WTC11 (cell line): ENCODE measurements around the gene NMU.

Source experiments
- CREB1 ChIP-seq: sonication (generic); formaldehyde crosslinking; IDR thresholded peaks from 2 replicates; pipeline ENCODE4 v1.8.0; 2023; ENCODE audit warnings: mild to moderate bottlenecking, missing genetic modification reagents
- NFYB ChIP-seq: sonication (generic); formaldehyde crosslinking; conservative IDR thresholded peaks from 2 replicates; pipeline ENCODE4 v1.8.0; 2022; ENCODE audit warnings: low read depth, missing genetic modification reagents
- NR1H2 ChIP-seq: sonication (generic); formaldehyde crosslinking; IDR thresholded peaks from 2 replicates; pipeline ENCODE4 v1.9.0; 2021; ENCODE audit warnings: mild to moderate bottlenecking, moderate library complexity, missing genetic modification reagents
- TEAD1 ChIP-seq: sonication (generic); formaldehyde crosslinking; IDR thresholded peaks from 2 replicates; pipeline ENCODE4 v1.8.0; 2022; ENCODE audit warnings: mild to moderate bottlenecking, missing genetic modification reagents
- TP53 ChIP-seq: sonication (generic); formaldehyde crosslinking; IDR thresholded peaks from 2 replicates; pipeline ENCODE4 v1.8.1; 2023; ENCODE audit warnings: mild to moderate bottlenecking, missing genetic modification reagents
- TF ChIP-seq, protein P1 (sequence below): fragments of 200-600 bp; IDR thresholded peaks from 2 replicates; pipeline ENCODE4 v1.8.0; 2022; ENCODE audit warnings: antibody characterized with exemption
- TF ChIP-seq, protein P2 (sequence below): sonication (generic); formaldehyde crosslinking; IDR thresholded peaks from 2 replicates; pipeline ENCODE4 v1.8.1; 2023; ENCODE audit warnings: mild to moderate bottlenecking, missing genetic modification reagents
- TF ChIP-seq, protein P3 (sequence below): sonication (generic); formaldehyde crosslinking; IDR thresholded peaks from 2 replicates; pipeline ENCODE4 v1.8.0; 2023; ENCODE audit warnings: missing genetic modification reagents

DNA sequence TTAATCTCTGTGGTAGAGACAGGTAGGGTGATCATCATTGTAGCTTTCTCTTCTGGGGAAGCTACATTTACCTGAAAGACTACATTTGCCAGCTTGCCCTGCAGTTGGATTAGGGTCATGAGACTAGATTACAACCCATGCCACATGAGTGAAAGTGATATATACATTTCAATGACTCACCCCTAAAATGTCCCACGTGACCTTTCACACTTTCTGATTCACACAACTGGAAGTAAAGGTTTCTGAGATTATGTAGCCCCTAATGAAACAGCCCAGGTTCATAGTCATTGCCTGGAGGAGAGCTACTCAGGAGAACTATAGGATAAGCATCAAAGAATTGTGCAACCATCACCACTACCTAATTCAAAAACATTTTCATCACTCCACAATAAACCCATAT, 61.8 kb downstream of the NMU start:
- TF ChIP-seq, protein P1, sequence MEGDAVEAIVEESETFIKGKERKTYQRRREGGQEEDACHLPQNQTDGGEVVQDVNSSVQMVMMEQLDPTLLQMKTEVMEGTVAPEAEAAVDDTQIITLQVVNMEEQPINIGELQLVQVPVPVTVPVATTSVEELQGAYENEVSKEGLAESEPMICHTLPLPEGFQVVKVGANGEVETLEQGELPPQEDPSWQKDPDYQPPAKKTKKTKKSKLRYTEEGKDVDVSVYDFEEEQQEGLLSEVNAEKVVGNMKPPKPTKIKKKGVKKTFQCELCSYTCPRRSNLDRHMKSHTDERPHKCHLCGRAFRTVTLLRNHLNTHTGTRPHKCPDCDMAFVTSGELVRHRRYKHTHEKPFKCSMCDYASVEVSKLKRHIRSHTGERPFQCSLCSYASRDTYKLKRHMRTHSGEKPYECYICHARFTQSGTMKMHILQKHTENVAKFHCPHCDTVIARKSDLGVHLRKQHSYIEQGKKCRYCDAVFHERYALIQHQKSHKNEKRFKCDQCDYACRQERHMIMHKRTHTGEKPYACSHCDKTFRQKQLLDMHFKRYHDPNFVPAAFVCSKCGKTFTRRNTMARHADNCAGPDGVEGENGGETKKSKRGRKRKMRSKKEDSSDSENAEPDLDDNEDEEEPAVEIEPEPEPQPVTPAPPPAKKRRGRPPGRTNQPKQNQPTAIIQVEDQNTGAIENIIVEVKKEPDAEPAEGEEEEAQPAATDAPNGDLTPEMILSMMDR = no peak
- no peak for TF ChIP-seq CREB1 (CRISPR knock-in tag)
- TF ChIP-seq TEAD1 (CRISPR knock-in tag) = no peak
- TF ChIP-seq, protein P2, sequence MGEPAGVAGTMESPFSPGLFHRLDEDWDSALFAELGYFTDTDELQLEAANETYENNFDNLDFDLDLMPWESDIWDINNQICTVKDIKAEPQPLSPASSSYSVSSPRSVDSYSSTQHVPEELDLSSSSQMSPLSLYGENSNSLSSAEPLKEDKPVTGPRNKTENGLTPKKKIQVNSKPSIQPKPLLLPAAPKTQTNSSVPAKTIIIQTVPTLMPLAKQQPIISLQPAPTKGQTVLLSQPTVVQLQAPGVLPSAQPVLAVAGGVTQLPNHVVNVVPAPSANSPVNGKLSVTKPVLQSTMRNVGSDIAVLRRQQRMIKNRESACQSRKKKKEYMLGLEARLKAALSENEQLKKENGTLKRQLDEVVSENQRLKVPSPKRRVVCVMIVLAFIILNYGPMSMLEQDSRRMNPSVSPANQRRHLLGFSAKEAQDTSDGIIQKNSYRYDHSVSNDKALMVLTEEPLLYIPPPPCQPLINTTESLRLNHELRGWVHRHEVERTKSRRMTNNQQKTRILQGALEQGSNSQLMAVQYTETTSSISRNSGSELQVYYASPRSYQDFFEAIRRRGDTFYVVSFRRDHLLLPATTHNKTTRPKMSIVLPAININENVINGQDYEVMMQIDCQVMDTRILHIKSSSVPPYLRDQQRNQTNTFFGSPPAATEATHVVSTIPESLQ (CRISPR knock-in tag) = no peak
- no peak for TF ChIP-seq TP53 (CRISPR knock-in tag)
- TF ChIP-seq, protein P3, sequence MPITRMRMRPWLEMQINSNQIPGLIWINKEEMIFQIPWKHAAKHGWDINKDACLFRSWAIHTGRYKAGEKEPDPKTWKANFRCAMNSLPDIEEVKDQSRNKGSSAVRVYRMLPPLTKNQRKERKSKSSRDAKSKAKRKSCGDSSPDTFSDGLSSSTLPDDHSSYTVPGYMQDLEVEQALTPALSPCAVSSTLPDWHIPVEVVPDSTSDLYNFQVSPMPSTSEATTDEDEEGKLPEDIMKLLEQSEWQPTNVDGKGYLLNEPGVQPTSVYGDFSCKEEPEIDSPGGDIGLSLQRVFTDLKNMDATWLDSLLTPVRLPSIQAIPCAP (CRISPR knock-in tag) = no peak
- no peak for TF ChIP-seq NR1H2 (CRISPR knock-in tag)
- no peak for TF ChIP-seq NFYB
